IPS DF 4.7 (cell line): ENCODE data around the gene UHRF1.

ENCODE experiments used
- DNase-seq: peaks from one replicate; pipeline ENCODE4 v3.0.0-alpha.2; 2013; ENCODE audit warnings: low spot score; ENCODE audit errors: extremely low read depth

Gene UHRF1

DNA sequence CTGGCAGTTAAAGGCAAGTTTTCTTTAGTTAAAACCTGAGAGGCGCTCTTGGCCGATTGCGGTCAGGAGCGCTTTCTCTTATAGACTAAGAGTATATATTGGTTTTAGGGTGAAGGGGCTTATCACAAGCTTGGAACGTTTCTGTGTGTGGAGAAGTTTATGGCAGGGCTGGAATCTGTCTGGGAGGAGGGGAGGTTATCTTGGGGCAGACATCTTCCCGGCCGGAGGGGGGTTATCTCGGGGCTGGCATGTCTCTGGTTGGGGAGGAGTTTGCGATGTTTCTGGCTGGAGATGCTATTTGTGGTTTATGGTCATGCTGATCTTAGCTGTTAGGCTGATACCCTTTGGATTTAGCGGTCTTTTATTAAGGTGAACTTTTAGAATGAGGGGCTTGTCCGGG is 78.0 kb downstream of the UHRF1 start:
- no peak for DNase-seq

DNA sequence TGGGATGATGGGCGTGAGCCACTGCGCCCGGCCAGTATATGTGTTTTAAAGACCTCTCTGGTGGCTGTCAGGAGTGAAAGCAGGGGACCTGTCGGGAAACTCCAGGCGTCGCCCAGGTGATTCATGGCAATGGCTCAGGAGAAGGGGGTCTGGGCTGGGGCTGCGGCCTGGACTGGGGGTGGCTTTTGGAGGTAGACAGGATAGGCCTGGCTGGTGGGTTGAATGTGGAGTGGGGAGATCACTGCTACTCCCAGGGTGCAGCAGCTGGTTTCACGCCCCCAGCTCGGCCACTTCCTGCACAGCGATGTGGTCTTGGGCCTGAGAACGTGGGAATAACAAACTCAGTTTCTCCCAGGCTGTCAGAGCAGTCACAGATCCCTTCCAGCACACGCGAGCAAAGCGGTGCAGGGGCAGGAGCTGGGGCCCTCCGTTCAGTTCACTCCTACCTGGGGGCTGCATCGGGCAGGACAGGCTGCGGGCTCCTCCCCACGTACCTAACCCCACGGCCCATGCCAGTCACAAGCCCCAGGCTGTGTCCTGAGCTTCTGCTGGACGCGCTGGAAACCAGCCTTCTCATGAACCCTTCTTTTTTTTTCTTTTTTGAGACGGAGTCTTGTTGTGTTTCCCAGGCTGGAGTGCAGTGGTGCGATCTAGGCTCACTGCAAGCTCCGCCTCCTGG is 78.5 kb downstream of the UHRF1 start:
- no peak for DNase-seq

DNA sequence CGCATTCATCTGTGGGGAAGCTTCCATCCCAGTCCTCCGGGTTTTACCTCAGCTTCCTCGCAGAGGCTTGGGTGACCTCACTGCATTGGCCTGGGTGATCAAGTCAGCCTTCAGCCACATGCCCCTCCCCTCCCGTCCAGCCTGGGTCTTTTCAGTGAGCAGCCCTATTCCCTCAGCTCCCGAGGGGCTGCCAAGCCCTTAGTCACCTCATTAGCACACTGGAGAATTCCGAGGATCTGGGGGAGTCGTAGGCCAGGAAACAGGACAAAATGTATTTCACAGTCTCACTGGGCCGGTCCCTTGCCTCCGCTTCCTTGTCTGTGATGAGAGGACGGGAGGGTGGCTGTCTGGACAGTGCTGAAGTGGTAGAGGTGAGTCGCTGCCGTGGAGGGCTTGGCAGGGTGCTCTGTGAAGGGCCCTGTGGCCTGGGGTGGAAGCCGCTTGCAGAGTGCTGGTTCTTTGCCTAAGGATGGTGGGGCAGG is 79.5 kb downstream of the UHRF1 start:
- no peak for DNase-seq

DNA sequence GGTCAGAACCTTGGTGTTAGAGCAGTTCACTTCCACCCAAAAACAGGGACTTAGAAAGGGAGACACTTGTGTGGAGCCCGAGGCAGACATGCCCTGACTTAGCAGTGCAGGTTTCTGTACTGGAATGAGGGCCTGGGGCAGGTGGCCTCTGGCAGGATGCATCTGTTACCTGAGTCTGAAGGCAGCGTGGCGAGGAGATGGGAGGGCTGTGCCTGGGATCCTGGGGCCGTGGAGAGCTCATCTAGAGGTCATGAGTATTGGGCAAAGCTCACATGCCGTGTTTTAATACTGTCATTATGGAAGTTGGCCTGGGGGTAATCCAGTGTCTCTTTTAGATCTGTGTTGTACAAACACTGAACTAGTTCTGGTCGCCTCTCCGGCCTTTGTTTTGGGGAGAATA is 81.0 kb downstream of the UHRF1 start:
- DNase-seq: no peak

DNA sequence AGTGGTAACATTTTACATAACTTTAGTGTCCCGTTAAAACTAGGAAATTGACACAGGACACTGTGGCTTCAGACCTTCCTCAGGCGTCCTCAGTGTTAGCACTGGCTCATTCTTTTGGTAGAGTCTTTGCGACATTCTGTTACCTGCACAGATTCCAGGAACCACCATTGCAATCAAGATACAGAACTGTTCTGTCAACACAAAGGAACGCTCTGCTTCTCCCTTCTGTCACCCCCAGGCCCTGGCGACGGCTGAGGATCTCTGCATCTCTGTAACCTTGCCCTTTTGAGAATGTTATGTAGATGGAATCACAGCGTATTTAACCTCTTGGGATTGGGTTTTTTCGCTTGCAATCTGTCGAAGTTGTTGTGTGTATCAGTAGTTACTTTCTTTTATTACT is 82.2 kb downstream of the UHRF1 start:
- no peak for DNase-seq

DNA sequence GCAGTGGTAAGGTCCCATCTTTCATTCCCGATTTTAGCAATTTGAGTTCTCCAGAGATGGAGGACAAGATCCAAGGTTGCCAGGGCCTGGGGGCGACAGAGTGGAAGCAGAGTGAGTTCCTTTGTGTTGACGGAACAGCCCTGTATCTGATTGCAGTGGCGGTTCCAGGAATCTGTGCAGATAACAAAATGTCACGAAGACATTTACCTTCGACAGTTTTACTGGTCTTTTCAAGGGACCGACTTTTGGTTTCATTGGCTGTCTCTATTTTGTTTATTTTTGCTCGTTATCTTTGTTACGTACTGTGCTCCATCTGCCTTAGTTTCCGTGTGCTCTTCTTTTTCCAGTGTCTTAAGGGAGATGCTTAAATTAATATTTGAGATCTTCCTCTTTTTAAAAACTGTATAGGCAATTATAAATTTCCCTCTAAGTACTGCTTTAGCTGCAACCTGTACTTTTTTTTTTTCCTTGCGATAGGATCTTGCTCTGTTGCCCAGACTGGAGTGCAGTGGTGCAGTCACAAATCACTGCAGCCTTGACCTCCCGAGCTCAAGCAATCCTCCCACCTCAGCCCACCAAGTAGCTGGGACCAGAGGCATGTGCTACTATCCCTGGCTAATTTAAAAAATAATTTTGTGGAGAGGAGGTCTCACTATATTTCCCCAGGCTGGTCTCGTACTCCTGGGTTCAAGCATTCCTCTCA is 82.8 kb downstream of the UHRF1 start:
- no peak for DNase-seq

DNA sequence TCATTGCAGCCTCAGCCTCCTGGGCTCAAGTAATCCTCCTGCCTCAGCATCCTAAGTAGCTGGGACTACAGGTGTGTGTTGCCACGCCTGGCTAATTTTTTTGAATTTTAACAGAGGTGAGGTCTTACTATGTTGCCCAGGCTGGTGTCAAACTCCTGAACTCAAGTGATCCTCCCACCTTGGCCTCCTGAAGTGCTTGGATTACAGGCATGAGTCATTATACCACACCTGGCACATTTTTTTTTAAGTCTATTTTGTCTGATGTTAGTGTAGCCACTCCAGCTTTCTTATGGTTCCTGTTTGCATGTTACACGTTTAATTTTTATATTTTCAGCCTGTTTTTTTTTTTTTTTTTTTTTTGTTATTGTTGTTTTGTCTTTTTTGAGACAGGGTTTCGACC is 84.4 kb downstream of the UHRF1 start:
- DNase-seq: no peak

DNA sequence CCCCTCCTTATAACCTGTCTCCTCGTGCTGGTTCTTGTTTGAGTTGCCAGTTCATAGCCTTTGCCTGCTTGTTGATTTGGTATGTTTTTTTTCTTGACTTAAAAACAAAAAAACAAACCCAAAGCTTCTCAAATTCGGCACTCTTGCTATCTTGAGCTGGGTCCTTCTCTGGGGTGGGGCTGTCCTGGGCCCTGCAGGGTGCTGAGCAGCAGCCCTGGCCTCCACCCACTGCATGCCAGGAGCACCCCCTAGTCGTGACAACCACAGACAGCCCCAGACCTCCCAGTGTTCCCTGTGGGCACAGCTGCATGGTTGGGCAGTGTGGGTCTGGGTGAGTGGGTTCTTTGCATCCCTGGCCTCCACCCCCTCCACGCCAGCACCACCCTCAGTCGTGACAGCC is 87.4 kb downstream of the UHRF1 start:
- DNase-seq: no peak

DNA sequence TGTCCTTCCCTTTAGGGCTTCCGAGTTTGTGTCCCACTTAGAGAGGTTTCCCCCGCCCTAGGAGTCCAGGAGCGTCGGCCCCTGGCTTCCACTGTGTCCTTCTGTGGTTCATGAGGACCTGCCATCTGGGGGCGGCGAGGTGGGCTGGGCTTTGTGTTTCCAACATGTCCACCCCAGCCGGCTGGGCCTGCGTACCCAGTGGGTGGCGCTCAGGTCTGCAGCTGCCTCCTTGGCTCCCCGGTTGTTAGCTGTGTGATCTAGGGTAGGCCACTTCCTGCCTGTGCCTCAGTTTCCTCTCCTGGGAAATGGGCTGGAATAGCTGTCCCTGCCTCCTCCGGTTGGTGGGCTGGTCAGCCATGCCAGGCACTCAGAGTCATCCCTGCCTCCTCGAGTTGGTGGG is 88.0 kb downstream of the UHRF1 start:
- DNase-seq: no peak

DNA sequence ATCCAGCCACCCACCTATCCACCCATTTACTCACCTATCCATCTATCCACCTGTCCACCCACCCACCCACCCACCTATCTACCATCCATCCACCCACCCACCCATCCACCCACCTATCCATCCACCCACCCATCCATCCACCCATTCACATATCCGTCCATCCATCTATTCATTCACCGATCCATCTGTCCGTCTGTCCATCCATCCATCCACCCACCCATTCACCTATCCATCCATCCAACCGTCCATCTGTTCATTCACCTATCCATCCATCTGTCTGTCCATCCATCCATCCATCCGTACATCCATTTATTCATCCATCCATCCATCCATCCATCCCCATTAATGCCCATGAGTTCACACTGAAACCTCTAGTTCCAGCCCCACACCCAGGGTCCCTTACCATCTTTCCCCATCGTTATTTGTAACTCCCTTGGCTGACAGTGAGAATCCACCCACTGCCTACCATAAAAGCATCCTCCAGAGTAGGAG is 90.9 kb downstream of the UHRF1 start:
- no peak for DNase-seq

DNA sequence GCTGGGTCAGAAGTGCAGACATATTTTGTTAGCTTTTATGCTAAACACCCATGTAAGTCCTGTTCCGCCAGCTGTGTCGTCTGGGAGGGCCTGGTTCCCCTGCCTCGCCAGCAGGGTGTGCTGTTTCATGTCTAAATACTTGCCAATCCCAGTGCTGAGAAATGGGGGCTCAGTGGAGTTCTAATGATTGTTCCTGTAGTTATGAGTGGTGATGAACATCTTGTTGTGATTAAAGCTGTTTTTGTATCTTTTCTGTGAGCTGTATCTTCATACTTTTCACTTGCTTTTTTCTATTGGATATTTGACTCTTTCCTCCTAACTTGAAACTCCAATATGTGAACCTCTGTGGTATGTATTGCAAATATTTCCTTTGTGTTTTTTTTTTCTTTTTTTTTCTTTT is 92.3 kb downstream of the UHRF1 start:
- DNase-seq: no peak

DNA sequence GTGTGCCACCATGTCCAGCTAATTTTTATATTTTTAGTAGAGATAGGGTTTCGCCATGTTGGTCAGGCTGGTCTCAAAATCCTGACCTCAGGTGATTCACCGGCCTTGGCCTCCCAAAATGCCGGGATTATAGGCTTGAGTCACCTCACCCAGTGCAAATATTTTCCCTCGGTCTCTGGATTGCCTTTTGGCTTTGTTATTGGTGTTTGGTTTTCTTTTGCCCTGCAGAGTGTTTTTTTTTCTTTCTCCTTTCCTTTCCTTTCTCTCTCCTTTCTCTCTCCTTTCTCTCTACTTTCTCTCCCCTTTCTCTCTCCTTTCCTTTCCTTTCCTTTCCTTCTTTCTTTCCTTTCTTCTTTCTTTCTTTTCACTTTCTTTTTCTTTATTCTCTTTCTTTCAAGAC is 92.8 kb downstream of the UHRF1 start:
- no peak for DNase-seq

DNA sequence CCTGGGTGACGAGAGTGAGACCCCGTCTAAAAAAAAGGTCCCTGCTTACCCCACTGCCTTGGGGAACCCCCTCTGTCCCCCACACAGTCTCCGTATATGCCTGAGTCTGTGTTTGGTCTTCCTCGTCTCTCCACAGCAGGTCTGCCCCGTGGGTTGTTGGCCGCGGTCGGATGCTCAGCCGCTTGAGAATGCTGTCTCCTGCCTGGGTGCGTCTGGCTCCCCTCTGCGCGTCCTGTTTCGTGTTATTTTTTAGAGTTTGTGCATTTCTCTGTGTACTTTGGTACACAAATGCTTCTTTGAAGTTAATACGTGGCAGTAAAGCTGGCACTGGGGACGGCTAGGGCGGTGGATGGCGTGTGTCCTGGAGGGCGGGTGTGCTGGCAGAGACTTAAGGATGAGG is 94.5 kb downstream of the UHRF1 start:
- no peak for DNase-seq

DNA sequence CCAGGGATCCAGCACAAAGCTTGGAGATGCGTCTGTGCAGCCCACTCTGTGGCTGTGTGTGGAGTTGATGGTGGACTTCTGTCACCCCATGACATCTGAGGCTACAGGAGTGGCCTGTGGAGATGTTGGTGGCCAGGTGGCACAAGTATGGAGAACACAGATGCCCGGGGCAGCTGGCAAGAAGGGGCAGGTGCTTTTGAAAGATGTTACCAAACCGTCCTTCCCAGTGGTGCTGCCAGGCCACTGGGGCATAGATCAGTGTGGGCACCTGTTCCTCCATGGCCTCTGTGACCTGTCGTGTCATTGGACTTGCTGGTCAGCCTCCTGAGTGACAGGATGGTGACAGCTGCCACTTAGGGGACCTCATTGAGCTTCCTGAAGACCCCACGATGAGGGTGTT is 95.8 kb downstream of the UHRF1 start:
- no peak for DNase-seq

DNA sequence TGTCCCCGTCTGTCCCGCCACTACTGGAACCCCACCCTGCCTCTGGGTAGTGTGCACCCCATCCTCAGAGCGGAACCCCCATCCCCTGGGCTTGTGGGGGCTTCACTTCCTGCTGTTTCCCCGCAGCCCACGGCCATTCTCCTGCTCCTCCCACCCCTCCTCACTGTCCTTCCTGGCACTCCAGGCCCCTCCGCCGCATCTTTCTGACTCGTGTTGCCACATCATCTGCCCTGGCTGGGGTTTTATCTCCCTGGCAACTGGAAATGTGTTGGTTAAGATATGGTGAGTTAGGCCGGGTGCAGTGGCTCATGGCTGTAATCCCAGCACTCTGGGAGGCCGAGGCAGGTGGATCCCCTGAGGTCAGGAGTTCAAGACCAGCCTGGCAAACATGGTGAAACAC is 96.9 kb downstream of the UHRF1 start:
- no peak for DNase-seq

DNA sequence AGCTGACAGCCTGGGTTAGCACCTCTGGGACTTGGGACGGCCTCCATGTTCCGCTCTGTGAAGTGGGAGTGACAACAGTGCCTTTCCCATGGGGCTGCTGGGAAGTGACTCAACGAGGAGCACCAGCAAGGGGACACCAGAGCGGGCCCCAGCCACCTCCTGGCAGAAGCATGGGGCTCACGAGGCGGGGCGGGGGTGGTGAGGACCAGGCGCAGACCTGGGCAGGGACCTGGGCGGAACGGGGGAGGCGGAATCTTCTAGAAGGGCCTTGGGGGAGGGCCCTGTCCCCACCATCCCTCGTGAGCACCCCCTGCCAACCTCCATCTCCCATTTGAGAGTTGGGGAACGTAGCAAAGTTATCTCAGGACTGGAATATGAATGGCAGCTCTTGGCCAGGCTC is 97.5 kb downstream of the UHRF1 start:
- DNase-seq: no peak
